Endodermal cell (in vitro differentiated cells): ENCODE results near the gene TAL2. TPM values are rescaled to one million over a fixed set of nuclear protein-coding genes. Genes with fewer than 3 reads are reported as not detected.
A peak's percentile ranks its signal among the peaks of the same experiment; 100 is the strongest.

Experiments
- DNase-seq: peaks from one replicate; pipeline ENCODE4 v3.0.0-alpha.2; 2017
- H3K27ac ChIP-seq: 2 replicates; pipeline ENCODE4 v1.5.1; 2013; ENCODE audit warnings: mild to moderate bottlenecking, low read depth, low read length, moderate library complexity
- H3K27me3 ChIP-seq: 2 replicates; pipeline ENCODE4 v1.6.1; 2013; ENCODE audit warnings: mild to moderate bottlenecking, low read length, moderate library complexity; ENCODE audit not compliant: insufficient read depth, control insufficient read depth, poor library complexity, severe bottlenecking
- H3K36me3 ChIP-seq: 2 replicates; pipeline ENCODE4 v1.7.0; 2013; ENCODE audit warnings: mild to moderate bottlenecking, low read length, moderate library complexity; ENCODE audit not compliant: control insufficient read depth, insufficient read depth
- H3K4me1 ChIP-seq: one replicate; pipeline ENCODE4 v1.7.0; 2013; ENCODE audit warnings: low read length; ENCODE audit not compliant: control insufficient read depth, insufficient read depth
- H3K4me3 ChIP-seq: 2 replicates; pipeline ENCODE4 v1.5.1; 2013; ENCODE audit warnings: mild to moderate bottlenecking, low read length, moderate library complexity
- H3K9ac ChIP-seq: 2 replicates; pipeline ENCODE4 v1.6.1; 2013; ENCODE audit warnings: mild to moderate bottlenecking, low read length, moderate library complexity; ENCODE audit not compliant: poor library complexity, severe bottlenecking; ENCODE audit errors: extremely low read depth
- H3K9me3 ChIP-seq: 2 replicates; pipeline ENCODE4 v1.6.1; 2013; ENCODE audit warnings: mild to moderate bottlenecking, low read length, moderate library complexity; ENCODE audit not compliant: control insufficient read depth
- H3K27ac Mint-ChIP-seq: 2 replicates; pipeline ENCODE4 v1.8.0; 2020; ENCODE audit warnings: mixed read lengths
- H3K27me3 Mint-ChIP-seq: 2 replicates; pipeline ENCODE4 v1.8.0; 2021; ENCODE audit warnings: mild to moderate bottlenecking, mixed read lengths; ENCODE audit not compliant: insufficient read depth
- H3K36me3 Mint-ChIP-seq: 2 replicates; pipeline ENCODE4 v1.8.0; 2020; ENCODE audit warnings: low read depth, mixed read lengths
- H3K4me1 Mint-ChIP-seq: 2 replicates; pipeline ENCODE4 v1.8.0; 2020; ENCODE audit warnings: mixed read lengths
- H3K4me3 Mint-ChIP-seq: 2 replicates; pipeline ENCODE4 v1.8.0; 2020; ENCODE audit warnings: mild to moderate bottlenecking, moderate library complexity, mixed read lengths
- H3K9me3 Mint-ChIP-seq: 2 replicates; pipeline ENCODE4 v1.8.0; 2020; ENCODE audit warnings: mild to moderate bottlenecking, mixed read lengths
- WGBS, 2 experiments: methylation state at CpG; one replicate each; pipeline versions ENCODE4 v1.1.5 to v1.1.7; 2013; ENCODE audit warnings: missing lambda C conversion rate in 2 of 2, mixed read lengths in 1 of 2; ENCODE audit not compliant: insufficient coverage in 1 of 2, insufficient read length in 1 of 2; 5-methylcytosine and 5-hydroxymethylcytosine counted together
- total RNA-seq, 2 donors: library from RNA; stranded (reverse); fragmentation: NEBNext Ultra II Directional in 1 of 2; extraction: Animal tissue kit (Norgen Biotek cat#: 25700) in 1 of 2; gene quantifications; 2 replicates in 1 of 2; 3 replicates in 1 of 2; pipeline ENCODE4 v1.2.1, GENCODE V29; 2021
- TF ChIP-seq, protein P1 (sequence below): fragments of 200-600 bp; sonication (generic); conservative IDR thresholded peaks from 2 replicates; pipeline ENCODE4 v1.5.0; 2021; ENCODE audit warnings: antibody characterized with exemption, mild to moderate bottlenecking

Gene TAL2
- total RNA-seq, 2 donors from 2014 or later = 4.1 to 7.0 TPM

GRCh38 chr9:105637787-105638395 is 24.4 kb upstream of the TAL2 start:
- Mint-ChIP-seq H3K4me3 (no peak overlapping the region), H3K27me3 (peaks cover 5% of the 10 kb centered on the region), H3K27ac (no peak overlapping the region), H3K36me3 (no peaks in the 10 kb centered on the region), H3K4me1 (no peaks in the 10 kb centered on the region), H3K9me3 (peaks cover 3% of the 10 kb centered on the region)
- Histone ChIP-seq H3K27me3 (no peaks in the 10 kb centered on the region), H3K9ac (no peak overlapping the region), H3K4me1 (no peaks in the 10 kb centered on the region), H3K27ac (no peak overlapping the region), H3K4me3 (no peak overlapping the region), H3K9me3 (peaks cover 11% of the 10 kb centered on the region), H3K36me3 (peaks cover 5% of the 10 kb centered on the region)
- TF ChIP-seq, protein P1, sequence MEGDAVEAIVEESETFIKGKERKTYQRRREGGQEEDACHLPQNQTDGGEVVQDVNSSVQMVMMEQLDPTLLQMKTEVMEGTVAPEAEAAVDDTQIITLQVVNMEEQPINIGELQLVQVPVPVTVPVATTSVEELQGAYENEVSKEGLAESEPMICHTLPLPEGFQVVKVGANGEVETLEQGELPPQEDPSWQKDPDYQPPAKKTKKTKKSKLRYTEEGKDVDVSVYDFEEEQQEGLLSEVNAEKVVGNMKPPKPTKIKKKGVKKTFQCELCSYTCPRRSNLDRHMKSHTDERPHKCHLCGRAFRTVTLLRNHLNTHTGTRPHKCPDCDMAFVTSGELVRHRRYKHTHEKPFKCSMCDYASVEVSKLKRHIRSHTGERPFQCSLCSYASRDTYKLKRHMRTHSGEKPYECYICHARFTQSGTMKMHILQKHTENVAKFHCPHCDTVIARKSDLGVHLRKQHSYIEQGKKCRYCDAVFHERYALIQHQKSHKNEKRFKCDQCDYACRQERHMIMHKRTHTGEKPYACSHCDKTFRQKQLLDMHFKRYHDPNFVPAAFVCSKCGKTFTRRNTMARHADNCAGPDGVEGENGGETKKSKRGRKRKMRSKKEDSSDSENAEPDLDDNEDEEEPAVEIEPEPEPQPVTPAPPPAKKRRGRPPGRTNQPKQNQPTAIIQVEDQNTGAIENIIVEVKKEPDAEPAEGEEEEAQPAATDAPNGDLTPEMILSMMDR = peak; percentile 82
- WGBS, 2 experiments = 82 to 90% methylated on average over 3 to 4 of the region's 4 CpGs
- DNase-seq = no peak

DNA sequence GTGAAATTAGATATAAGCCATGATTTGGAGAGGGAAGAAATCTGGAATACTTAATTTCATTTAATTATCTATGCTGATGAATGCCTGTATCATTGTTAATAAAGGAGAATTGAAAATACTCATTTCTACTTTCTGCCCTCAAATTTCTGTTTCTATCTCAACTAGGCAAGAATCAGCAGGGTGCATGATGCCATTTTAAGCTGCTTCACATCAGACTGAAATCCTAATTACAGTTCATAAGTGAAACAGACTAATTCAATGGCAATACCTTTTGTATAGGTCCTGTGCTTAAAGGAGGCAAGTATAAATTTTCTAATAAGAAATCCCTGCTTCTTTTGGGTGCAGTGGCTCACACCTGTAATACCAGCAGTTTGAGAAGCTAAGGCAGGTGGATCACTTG is 22.3 kb upstream of the TAL2 start:
- Mint-ChIP-seq H3K4me1 (no peaks in the 10 kb centered on the region), H3K36me3 (no peaks in the 10 kb centered on the region), H3K27ac (no peak overlapping the region), H3K9me3 (peaks cover 5% of the 10 kb centered on the region), H3K4me3 (no peak overlapping the region), H3K27me3 (peaks cover 21% of the 10 kb centered on the region)
- peaks cover 16% of the 10 kb centered on the region for H3K9me3 ChIP-seq
- H3K36me3 ChIP-seq = peaks cover 5% of the 10 kb centered on the region
- DNase-seq = no peak
- no peaks in the 10 kb centered on the region for H3K4me1 ChIP-seq
- H3K27me3 ChIP-seq = no peaks in the 10 kb centered on the region
- no peak overlapping the region for H3K4me3 ChIP-seq
- no peak overlapping the region for H3K27ac ChIP-seq
- TF ChIP-seq, protein P1 = no peak
- H3K9ac ChIP-seq = no peak overlapping the region

- TF ChIP-seq, protein P1 = no peak
- peaks cover 57% of the 10 kb centered on the region for H3K27me3 Mint-ChIP-seq
- H3K4me3 Mint-ChIP-seq = no peak overlapping the region
- Histone ChIP-seq H3K36me3 (no peaks in the 10 kb centered on the region), H3K9ac (no peak overlapping the region), H3K27ac (no peak overlapping the region), H3K27me3 (no peaks in the 10 kb centered on the region), H3K4me1 (peaks cover 24% of the 10 kb centered on the region), H3K9me3 (peaks cover 16% of the 10 kb centered on the region), H3K4me3 (no peak overlapping the region)
- H3K27ac Mint-ChIP-seq = no peak overlapping the region
- H3K4me1 Mint-ChIP-seq = peaks cover 26% of the 10 kb centered on the region
- H3K9me3 Mint-ChIP-seq = peaks cover 5% of the 10 kb centered on the region
- no peaks in the 10 kb centered on the region for H3K36me3 Mint-ChIP-seq
- DNase-seq = no peak
Measured at GRCh38 chr9:105643795-105644194, 18.5 kb upstream of the TAL2 start.
